ENCODE measurements around the gene PCSK2.
"Not testable (repeated sequence)": the region's sequence is repeated elsewhere in the genome, so short reads cannot be mapped to it uniquely, and the experiment has no call there.

PCSK2 gene

GRCh38 chr20:17226410-17227218 lies at the start of gene PCSK2:
Gene PCSK2 (plus strand): TSS chr20:17227040. CDS start chr20:17227306, 266 bp downstream.
- DNase-seq, result no peak

- DNase-seq, result no peak
These were observed 49.5 kb upstream of the PCSK2 start for GRCh38 chr20:17177341-17177740.

GRCh38 chr20:17179840-17180239 lies 47.0 kb upstream of the PCSK2 start:
- DNase-seq, result no peak

GRCh38 chr20:17189976-17190695 lies 36.7 kb upstream of the PCSK2 start:
- no peak for DNase-seq

- DNase-seq, result no peak
These were observed 29.8 kb upstream of the PCSK2 start for GRCh38 chr20:17197041-17197440.

- DNase-seq, result no peak
These were observed 24.8 kb upstream of the PCSK2 start for GRCh38 chr20:17202030-17202429.

GRCh38 chr20:17202673-17203072 lies 24.2 kb upstream of the PCSK2 start:
- no peak for DNase-seq

- no peak for DNase-seq
These were observed 21.6 kb upstream of the PCSK2 start for GRCh38 chr20:17205084-17205813.

- no peak for DNase-seq
These were observed 16.5 kb upstream of the PCSK2 start for GRCh38 chr20:17210387-17210786.

- no peak for DNase-seq
These were observed 15.9 kb upstream of the PCSK2 start for GRCh38 chr20:17210983-17211382.

GRCh38 chr20:17215167-17215566 lies 11.7 kb upstream of the PCSK2 start:
- DNase-seq, result no peak

GRCh38 chr20:17219856-17220255 lies 7.0 kb upstream of the PCSK2 start:
- not testable (repeated sequence) for DNase-seq

- DNase-seq, result no peak
These were observed 3.3 kb upstream of the PCSK2 start for GRCh38 chr20:17223553-17223952.

- no peak for DNase-seq
These were observed 910 bp upstream of the PCSK2 start for GRCh38 chr20:17225851-17226409.

- no peak for DNase-seq
These were observed 357 bp downstream of the PCSK2 start for GRCh38 chr20:17227219-17227575.

GRCh38 chr20:17227669-17228623 lies 1.1 kb downstream of the PCSK2 start:
- DNase-seq, result no peak

GRCh38 chr20:17228624-17229061 lies 1.8 kb downstream of the PCSK2 start:
- DNase-seq, result no peak

GRCh38 chr20:17229256-17229655 lies 2.4 kb downstream of the PCSK2 start:
- DNase-seq, result no peak

- no peak for DNase-seq
These were observed 6.8 kb downstream of the PCSK2 start for GRCh38 chr20:17233626-17234025.

- no peak for DNase-seq
These were observed 9.9 kb downstream of the PCSK2 start for GRCh38 chr20:17236766-17237165.

GRCh38 chr20:17248224-17248623 lies 21.4 kb downstream of the PCSK2 start:
- no peak for DNase-seq

- no peak for DNase-seq
These were observed 35.9 kb downstream of the PCSK2 start for GRCh38 chr20:17262786-17263185.
